Mucosa of descending colon (tissue), 3 donors: Measurements from ENCODE around the gene MICOS13. TPM values are rescaled to one million over a fixed set of nuclear protein-coding genes. Genes with fewer than 3 reads are reported as not detected.
"Not testable (repeated sequence)": the region's sequence is repeated elsewhere in the genome, so short reads cannot be mapped to it uniquely, and the experiment has no call there.

Experiments used
- ATAC-seq: fragments of 200-7000 bp; cut with Tn5 transposase; one replicate; pipeline ENCODE4 v1.9.1; 2020; ENCODE audit warnings: mild to moderate bottlenecking, moderate library complexity
- DNase-seq, 3 donors: peaks; one replicate each; pipeline ENCODE4 v3.0.0-alpha.2; 2020
- H3K36me3 ChIP-seq: fragments of 200-600 bp; one replicate; pipeline ENCODE4 v1.8.0; 2021; ENCODE audit warnings: low read depth, mild to moderate bottlenecking
- H3K4me1 ChIP-seq: fragments of 200-600 bp; one replicate; pipeline ENCODE4 v1.8.0; 2021; ENCODE audit warnings: low read depth, mild to moderate bottlenecking
- H3K4me3 ChIP-seq: fragments of 200-600 bp; one replicate; pipeline ENCODE4 v1.8.0; 2021; ENCODE audit warnings: mild to moderate bottlenecking
- H3K9me3 ChIP-seq: fragments of 200-600 bp; one replicate; pipeline ENCODE4 v1.8.0; 2021; ENCODE audit warnings: mild to moderate bottlenecking
- intact Hi-C, 2 donors: fragments of 100-400 bp; cut with DNase I in 1 of 2; cut with micrococcal nuclease in 1 of 2; formaldehyde crosslinking; loops; one replicate each; pipeline versions ENCODE4 v1.11.0 to v1.11.1; 2022; cut with DNase I, micrococcal nuclease
- total RNA-seq, 3 donors: library from RNA; stranded (reverse); fragmentation: NEBNext Ultra II Directional in 2 of 3; extraction: Animal tissue kit (Norgen Biotek cat#: 25700) in 2 of 3; gene quantifications; one replicate each; pipeline versions ENCODE4 v1.2.1 to v1.2.4, GENCODE V29; 2021 to 2023
- TF ChIP-seq, protein P1 (sequence below): fragments of 200-600 bp; IDR thresholded peaks from one replicate; pipeline ENCODE4 v1.8.0; 2022; ENCODE audit warnings: antibody characterized with exemption, mild to moderate bottlenecking
- donor health status: DM: no; HTN: no; CAD: no; lungs with moderate emphysema.
- donor health status: DM: no; HTN: no; CAD: no.
- donor health status: DM: no; HTN: yes; CAD: no.

Gene MICOS13
- total RNA-seq, 3 donors from 2014 or later = 70.1 to 73.7 (median 70.9) TPM

DNA sequence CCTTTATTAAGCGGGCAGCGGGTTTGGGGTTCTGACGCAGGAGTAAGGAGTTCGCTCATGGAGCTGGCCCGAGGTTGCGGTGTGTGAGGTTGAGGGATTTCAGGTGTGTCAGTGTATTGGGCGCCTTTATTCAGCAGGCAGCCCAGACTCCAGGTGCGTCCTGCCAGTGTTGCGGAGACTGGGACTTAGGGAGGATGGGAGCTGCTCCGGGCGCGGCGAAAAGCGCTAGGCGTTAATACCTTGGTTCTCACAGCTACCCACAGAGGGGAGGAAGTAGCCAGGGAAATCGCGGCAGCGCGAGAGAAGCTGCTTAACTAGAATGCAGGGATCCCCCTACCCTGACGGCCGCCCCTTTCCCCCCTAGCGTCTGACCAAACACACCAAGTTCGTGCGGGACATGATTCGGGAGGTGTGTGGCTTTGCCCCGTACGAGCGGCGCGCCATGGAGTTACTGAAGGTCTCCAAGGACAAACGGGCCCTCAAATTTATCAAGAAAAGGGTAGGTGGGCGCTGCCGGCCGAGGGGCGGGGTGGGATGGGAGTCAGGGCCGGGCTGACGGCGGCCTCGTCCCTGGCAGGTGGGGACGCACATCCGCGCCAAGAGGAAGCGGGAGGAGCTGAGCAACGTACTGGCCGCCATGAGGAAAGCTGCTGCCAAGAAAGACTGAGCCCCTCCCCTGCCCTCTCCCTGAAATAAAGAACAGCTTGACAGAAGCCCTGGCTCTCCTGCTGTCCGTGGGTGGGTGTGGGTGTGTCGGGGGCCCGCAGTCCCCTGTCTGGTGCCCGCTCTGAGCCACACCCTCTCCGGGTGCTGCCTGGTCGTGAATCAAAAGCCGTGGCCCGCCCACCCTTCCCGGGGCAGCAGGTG, 10.9 kb upstream of the MICOS13 start:
- Histone ChIP-seq H3K4me1 (peaks cover 21% of the 10 kb centered on the region), H3K4me3 (peak overlapping the region; percentile 72), H3K36me3 (peaks cover 5% of the 10 kb centered on the region), H3K9me3 (no peaks in the 10 kb centered on the region)
- intact Hi-C loops = no loop called here
- DNase-seq (peak; percentile 77 to 90 (median 79)), ATAC-seq (peak; percentile 42)
- TF ChIP-seq, protein P1, sequence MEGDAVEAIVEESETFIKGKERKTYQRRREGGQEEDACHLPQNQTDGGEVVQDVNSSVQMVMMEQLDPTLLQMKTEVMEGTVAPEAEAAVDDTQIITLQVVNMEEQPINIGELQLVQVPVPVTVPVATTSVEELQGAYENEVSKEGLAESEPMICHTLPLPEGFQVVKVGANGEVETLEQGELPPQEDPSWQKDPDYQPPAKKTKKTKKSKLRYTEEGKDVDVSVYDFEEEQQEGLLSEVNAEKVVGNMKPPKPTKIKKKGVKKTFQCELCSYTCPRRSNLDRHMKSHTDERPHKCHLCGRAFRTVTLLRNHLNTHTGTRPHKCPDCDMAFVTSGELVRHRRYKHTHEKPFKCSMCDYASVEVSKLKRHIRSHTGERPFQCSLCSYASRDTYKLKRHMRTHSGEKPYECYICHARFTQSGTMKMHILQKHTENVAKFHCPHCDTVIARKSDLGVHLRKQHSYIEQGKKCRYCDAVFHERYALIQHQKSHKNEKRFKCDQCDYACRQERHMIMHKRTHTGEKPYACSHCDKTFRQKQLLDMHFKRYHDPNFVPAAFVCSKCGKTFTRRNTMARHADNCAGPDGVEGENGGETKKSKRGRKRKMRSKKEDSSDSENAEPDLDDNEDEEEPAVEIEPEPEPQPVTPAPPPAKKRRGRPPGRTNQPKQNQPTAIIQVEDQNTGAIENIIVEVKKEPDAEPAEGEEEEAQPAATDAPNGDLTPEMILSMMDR = no peak

DNA sequence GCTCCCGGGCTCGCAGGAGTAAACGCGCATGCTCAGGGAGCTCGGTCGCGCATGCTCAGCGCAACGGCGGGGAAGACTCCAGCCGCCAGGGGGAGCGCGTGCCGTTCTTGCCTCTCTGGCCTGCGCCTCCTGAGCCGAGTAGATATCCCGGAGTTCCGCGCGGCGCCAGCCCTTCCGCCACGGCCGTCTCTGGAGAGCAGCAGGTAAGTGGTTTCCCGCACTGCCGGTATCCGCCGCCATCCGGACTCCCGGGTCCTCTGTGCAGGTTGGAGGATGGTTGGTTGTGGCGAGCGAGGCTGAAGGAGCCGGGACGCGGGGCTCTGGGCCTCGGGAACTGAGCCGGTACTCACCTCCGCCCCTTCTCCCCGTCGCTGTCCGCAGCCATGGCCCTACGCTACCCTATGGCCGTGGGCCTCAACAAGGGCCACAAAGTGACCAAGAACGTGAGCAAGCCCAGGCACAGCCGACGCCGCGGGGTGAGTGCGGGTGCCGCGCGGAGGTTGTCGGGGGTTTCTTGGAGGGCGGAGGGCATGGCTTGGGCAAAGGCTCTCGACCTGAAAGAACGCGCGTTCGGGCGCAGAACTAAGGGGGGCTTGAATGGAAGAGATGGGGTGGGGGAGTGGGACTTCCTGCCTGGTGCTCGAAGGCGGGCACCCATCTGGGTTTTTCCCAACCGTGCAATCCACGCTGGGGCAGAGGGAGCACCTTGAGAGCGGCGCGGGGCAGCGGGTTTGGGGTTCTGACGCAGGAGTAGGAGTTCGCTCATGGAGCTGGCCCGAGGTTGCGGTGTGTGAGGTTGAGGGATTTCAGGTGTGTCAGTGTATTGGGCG, 10.0 kb upstream of the MICOS13 start, which contains the start of gene RPL36:
TSS of gene RPL36 (plus strand) at position 171 of the 830 bp plus-strand sequence. CDS start at position 384, 213 bp downstream.
- TF ChIP-seq, protein P1 = peak; percentile 96
- Histone ChIP-seq H3K4me3 (peak within 1 kb of the TSS; percentile 72), H3K36me3 (peaks cover 5% of the 10 kb centered on the region), H3K9me3 (no peaks in the 10 kb centered on the region), H3K4me1 (peaks cover 23% of the 10 kb centered on the region)
- DNase-seq (peak; percentile 98 to 100 (median 99)), ATAC-seq (peak; percentile 72)
- intact Hi-C loops = no loop called here

DNA sequence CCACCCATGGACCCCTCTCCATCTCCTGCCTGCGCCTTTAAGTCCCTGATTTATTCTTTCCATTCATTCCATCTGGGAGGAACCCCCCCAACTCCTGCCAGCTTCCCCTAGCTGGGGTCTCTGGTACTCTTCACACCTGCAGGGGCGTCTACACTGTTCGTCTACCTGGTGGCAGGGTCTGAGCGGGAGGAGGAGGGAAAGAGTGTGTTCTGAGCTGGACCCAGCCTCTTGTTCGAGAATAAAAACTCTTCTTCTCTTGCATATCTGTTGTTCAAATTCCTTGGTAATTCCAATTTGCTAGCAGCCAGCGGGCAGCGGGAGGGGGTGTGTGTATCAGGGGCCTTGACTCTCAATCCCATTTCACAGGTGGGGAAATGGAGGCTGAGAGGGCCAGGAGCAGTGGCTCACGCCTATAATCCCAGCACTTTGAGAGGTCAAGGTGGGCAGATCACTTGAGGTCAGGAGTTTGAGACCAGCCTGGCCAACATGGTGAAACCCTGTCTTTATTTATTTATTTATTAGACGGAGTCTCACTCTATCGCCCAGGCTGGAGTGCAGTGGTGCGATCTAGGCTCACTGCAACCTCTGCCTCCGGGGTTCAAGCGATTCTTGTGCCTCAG, 8.1 kb upstream of the MICOS13 start:
- ATAC-seq, DNase-seq, intact Hi-C loops: not testable (repeated sequence)

DNA sequence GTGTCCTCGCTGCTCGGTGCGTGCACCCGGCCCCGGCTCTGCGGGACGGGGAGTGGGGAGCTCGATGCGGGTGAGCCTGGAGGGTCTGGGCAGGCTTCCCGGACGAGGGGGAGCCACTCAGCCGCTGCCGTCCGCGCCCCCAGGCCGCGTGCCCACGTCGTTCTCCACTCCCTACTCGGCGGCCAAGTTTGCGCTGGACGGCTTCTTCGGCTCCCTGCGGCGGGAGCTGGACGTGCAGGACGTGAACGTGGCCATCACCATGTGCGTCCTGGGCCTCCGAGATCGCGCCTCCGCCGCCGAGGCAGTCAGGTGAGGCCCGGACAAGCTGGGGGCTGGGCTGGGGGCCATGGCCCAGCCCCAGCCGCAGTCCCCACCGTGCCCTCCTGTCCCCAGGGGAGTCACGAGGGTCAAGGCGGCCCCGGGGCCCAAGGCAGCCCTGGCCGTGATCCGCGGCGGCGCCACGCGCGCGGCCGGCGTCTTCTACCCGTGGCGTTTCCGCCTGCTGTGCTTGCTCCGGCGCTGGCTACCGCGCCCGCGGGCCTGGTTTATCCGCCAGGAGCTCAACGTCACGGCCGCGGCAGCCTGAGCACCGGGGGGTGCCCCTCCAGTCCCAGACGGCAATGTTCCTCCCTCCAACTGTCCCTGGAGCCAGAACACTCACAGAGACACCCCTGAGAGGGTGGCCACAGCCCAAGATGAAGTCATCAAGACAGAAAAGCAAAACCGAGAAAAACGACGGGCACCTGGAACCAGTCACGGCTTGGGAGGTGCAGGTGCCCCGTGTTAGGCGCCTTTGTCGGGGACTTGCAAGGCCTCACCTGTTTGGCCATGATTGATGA, 7.3 kb upstream of the MICOS13 start:
- Histone ChIP-seq H3K9me3 (no peaks in the 10 kb centered on the region), H3K36me3 (no peaks in the 10 kb centered on the region), H3K4me3 (no peak overlapping the region), H3K4me1 (peaks cover 23% of the 10 kb centered on the region)
- intact Hi-C loops = no loop called here
- TF ChIP-seq, protein P1 = no peak
- DNase-seq (peak in 2 of 3 donors; percentile 64 to 72), ATAC-seq (no peak)

More for the DNA sequence above, 8.1 kb upstream of the MICOS13 start:
- H3K9me3 ChIP-seq, H3K36me3 ChIP-seq, H3K4me3 ChIP-seq: not testable (repeated sequence)
- peaks cover 23% of the 10 kb centered on the region for H3K4me1 ChIP-seq

DNA sequence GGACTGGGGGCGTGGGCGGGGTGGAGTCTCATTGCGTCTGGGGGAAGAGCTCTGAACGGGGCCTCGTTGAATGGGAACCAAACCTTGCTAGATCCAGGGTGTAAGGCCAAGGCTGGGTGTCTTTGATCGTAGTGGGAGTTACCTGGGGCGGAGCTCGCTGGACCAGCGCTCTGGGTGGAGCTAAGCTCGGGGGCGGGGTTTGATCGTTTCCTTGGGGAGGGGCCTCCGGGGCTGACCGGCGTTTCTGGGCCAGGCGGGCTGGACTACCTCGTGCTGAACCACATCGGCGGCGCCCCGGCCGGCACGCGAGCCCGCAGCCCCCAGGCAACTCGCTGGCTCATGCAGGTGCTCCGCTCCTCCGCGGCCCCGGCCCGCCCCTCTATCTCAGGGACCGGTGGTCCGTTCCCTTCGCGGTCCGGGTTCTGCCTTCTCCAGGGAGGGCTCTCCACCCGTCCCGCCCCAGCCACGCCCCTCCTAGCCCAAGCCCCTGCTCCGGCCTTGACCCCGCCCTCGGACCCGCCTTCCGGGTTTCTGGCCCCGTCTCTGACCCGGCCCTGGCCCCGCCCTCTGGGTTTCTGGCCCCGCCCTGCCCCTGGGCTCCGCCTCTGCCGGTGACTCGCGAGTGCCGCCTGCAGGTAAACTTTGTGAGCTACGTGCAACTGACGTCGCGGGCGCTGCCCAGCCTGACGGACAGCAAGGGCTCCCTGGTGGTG, 6.5 kb upstream of the MICOS13 start:
- Histone ChIP-seq H3K36me3 (no peaks in the 10 kb centered on the region), H3K4me1 (peaks cover 17% of the 10 kb centered on the region), H3K9me3 (no peaks in the 10 kb centered on the region), H3K4me3 (peak overlapping the region; percentile 11)
- peak; percentile 99 to 100 (median 100) for DNase-seq
- ATAC-seq = peak; percentile 84
- intact Hi-C loops = no loop called here
- TF ChIP-seq, protein P1 = peak; percentile 91
